ENCODE results near the gene BRF1. TPM values are rescaled to one million over a fixed set of nuclear protein-coding genes. Genes with fewer than 3 reads are reported as not detected.
"Not testable (repeated sequence)": the region's sequence is repeated elsewhere in the genome, so short reads cannot be mapped to it uniquely, and the experiment has no call there.

Gene BRF1
- total RNA-seq, 2 experiments from 2014 or later, result 32.2 to 51.8 TPM

DNA sequence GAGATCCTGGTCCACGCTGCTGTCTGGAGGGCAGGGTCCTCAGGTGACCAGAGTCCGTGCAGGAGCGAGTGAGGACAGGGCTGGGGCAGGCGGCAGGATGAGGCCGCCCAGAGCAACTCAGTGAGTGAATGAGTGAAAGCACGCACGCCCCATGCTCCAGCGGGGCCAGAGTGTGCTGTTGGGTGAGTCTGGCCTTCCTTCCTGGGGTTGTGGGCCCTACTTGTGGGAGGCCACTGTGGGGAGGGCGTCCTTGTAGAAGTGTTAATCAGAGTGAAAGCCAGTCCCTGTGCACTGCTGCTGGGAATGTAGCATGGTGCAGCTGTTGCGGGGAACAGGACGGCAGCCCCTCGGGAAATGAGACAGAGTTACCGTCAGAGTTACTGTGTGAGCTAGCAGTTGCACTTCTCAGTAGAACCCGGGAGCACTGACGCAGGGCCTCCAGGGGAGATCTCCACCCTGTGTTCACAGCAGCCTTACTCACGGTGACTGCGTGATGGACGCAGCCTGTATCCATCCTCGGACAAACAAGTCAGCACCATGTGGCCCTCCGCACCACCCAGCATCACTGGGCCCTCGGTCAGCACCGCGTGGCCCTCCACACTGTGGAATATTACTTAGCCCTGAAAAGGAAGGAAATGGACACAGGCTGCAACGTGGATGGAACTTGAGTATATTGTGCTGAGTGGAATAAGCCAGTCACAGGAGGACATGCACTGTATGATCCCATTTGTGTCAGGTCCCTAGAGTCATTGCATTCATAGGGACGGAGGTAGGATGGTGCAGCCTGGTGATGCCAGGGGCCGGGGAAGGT is 35.9 kb upstream of the BRF1 start:
- DNase-seq, result no peak
- H3K9me3 Mint-ChIP-seq (ENCODE audit: low read depth), result no peaks in the 10 kb centered on the region
- no peaks in the 10 kb centered on the region for H3K27me3 Mint-ChIP-seq
- H3K27ac Mint-ChIP-seq, result no peak overlapping the region
- ATAC-seq, result no peak
- CTCF ChIA-PET, result no interaction called here
- peaks cover 3% of the 10 kb centered on the region for H3K4me1 Mint-ChIP-seq
- H3K36me3 Mint-ChIP-seq, result no peaks in the 10 kb centered on the region
- H3K4me3 Mint-ChIP-seq, result no peak overlapping the region

DNA sequence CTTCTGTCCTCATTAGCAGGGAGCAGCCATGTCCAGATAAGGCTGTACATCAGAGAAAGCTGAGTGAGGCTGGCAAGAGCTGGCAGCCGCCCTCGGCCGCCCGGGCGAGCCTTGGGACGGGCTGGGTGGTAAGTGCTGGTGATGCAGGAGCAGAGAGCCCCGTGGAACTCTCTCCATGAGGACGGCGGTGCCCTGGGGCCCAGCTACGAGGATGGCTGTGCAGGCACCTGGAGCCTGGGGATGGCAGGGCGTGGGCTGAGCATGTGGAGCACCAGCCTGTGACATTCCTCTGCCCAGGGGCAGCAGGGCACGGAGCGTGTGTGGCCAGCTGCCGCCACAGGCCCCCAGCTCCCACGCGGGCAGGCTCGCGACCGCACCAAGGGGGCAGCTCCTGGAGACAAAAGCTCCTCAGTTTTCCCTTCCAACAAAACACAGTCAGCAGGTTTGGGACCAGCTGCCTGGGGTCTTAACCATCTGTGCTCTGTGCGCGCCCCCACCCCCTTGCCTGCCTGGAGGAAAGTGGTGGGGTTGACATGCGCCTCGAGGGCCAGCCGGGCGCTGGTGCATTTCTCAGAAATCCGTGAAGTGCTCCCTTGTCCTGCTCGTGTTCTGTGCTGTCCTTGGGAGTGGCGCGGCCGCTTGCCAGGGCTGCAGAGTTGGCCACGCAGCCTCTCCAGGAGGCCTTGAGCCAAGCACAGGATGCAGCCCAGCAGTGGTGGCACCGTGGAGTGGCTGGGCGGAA is 35.1 kb upstream of the BRF1 start:
- ATAC-seq (no peak), DNase-seq (no peak)
- no peaks in the 10 kb centered on the region for H3K9me3 Mint-ChIP-seq (ENCODE audit: low read depth)
- H3K4me3 Mint-ChIP-seq, result no peak overlapping the region
- H3K27ac Mint-ChIP-seq, result no peak overlapping the region
- CTCF ChIA-PET, result no interaction called here
- no peaks in the 10 kb centered on the region for H3K27me3 Mint-ChIP-seq
- no peaks in the 10 kb centered on the region for H3K36me3 Mint-ChIP-seq
- H3K4me1 Mint-ChIP-seq, result peaks cover 6% of the 10 kb centered on the region

DNA sequence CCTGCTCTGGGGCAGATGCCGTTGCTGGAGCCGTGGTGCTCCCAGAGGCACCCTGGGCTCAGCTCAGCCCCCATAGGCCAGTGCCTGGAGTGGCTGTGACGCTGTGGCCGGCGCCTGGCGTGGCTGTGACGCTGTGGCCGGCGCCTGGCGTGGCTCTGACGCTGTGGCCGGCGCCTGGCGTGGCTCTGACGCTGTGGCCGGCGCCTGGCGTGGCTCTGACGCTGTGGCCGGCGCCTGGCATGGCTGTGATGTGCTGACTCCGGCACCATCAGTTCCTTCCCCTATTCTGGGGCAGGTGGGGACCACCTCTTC is 34.4 kb upstream of the BRF1 start:
- H3K27me3 Mint-ChIP-seq; CTCF ChIA-PET; ATAC-seq; H3K9me3 Mint-ChIP-seq (ENCODE audit: low read depth); DNase-seq; H3K27ac Mint-ChIP-seq; H3K4me3 Mint-ChIP-seq; H3K36me3 Mint-ChIP-seq: not testable (repeated sequence)
- H3K4me1 Mint-ChIP-seq, result peaks cover 11% of the 10 kb centered on the region

DNA sequence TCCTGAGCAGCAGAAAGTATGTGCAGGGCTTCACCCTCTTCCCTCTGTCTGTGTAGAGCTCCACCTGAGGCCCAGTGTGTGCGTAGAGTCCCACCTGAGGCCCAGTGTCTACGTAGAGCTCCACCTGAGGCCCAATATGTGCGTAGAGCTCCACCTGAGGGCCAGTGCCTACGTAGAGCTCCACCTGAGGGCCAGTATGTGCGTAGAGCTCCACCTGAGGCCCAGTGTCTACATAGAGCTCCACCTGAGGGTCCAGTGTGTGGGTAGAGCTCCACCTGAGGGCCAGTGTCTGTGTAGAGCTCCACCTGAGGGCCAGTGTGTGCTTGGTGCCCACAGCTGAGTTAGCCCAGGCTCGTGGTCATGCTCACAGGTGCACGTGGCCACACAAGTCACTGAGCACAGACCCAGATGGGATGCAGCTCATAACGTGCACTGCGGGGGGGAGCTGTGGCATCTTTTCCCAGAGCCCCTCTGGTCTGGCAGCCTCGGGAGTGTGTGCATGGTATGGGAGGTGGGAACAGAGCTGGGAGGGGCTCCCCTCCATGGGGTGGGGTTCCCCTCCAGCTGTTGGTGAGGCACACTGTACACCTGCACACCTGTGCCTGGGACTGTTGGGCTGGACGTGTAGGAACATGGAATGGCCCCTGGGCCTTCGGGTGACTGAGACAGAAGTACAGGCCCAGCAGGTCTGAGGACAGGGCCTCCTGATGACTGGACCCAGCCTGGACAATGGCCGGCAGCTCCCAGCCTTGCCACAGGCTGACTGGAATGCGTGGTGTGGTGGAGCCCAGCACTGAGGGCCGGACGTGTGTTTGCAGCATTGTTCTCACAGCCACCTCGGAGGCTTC is 33.8 kb upstream of the BRF1 start:
- H3K9me3 Mint-ChIP-seq (ENCODE audit: low read depth), result no peaks in the 10 kb centered on the region
- peaks cover 12% of the 10 kb centered on the region for H3K4me1 Mint-ChIP-seq
- no peak overlapping the region for H3K4me3 Mint-ChIP-seq
- DNase-seq (no peak), ATAC-seq (no peak)
- H3K36me3 Mint-ChIP-seq, result no peaks in the 10 kb centered on the region
- H3K27ac Mint-ChIP-seq, result no peak overlapping the region
- CTCF ChIA-PET, result interaction anchor here (1.1 kb wide), 1 partner anchor 17 kb away, joined by 4 read pairs; no protein-coding TSS in a partner anchor
- no peaks in the 10 kb centered on the region for H3K27me3 Mint-ChIP-seq

DNA sequence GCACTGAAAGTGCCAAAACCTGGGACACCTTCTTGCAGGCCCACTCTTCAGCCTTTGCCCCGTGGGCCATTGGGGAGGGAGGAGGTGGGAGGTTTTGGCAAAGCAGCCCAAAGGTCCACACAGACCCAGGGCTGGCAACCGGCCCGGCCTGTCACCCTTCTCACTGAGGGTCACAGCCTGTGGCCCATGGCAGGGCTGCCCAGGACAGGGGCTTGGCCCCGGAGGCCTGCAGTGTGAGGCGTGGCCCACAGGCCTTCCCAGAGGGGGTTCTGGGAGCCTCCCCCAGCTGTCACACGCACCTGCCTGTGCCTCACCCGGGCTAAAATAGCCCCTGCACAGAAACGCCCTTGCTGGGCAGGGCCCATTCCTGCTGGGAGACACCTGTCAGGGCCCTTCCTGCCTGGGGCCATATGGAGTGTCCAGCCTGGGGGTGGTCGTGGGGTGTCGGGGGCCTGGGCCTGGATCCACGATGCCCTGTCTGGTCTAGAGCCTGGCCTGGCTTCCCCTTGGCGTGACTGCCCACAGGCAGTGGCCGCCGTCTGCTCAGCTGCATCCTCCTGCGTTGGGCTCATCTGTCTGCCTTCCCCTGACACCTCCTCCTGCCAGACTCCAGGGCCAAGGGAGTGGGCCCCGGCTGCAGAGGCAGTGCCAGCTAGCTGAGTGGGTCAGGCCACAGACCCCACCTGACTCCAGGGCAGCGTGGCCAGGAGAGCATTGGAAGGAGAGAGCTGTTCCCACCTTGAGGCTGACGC is 33.0 kb upstream of the BRF1 start:
- DNase-seq (no peak), ATAC-seq (no peak)
- H3K4me1 Mint-ChIP-seq, result peaks cover 12% of the 10 kb centered on the region
- CTCF ChIA-PET, result interaction anchor here (1.1 kb wide), 1 partner anchor 18 kb away, joined by 4 read pairs; no protein-coding TSS in a partner anchor
- no peak overlapping the region for H3K27ac Mint-ChIP-seq
- no peak overlapping the region for H3K4me3 Mint-ChIP-seq
- H3K9me3 Mint-ChIP-seq (ENCODE audit: low read depth), result no peaks in the 10 kb centered on the region
- no peaks in the 10 kb centered on the region for H3K36me3 Mint-ChIP-seq
- no peaks in the 10 kb centered on the region for H3K27me3 Mint-ChIP-seq

DNA sequence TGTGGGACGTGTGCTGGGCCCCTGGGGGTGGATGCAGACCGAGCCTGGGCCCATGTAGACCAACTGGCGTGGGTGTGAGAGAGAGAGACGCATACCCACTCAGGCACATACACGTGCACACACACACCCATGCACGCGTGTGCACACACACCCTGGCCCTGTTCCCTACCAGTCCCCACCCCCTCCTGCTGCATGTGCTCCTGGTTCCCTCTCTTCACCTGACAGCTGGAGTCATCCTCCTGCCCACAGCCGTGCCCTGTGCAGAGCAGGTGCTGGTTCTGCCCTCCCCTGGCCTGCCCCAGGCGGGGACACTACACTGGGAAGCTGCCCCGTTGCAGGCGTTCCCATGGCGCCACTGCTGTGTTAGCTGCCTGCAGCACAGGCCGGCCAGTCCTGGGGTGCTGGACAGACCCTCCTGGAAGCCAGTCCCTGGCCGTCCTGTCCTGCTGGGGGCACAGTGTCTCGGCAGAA is 32.3 kb upstream of the BRF1 start:
- H3K27me3 Mint-ChIP-seq, result no peaks in the 10 kb centered on the region
- no peak overlapping the region for H3K4me3 Mint-ChIP-seq
- no peak for DNase-seq
- H3K9me3 Mint-ChIP-seq (ENCODE audit: low read depth), result no peaks in the 10 kb centered on the region
- ATAC-seq, result no peak
- H3K4me1 Mint-ChIP-seq, result peaks cover 12% of the 10 kb centered on the region
- CTCF ChIA-PET, result no interaction called here
- no peak overlapping the region for H3K27ac Mint-ChIP-seq
- no peaks in the 10 kb centered on the region for H3K36me3 Mint-ChIP-seq

DNA sequence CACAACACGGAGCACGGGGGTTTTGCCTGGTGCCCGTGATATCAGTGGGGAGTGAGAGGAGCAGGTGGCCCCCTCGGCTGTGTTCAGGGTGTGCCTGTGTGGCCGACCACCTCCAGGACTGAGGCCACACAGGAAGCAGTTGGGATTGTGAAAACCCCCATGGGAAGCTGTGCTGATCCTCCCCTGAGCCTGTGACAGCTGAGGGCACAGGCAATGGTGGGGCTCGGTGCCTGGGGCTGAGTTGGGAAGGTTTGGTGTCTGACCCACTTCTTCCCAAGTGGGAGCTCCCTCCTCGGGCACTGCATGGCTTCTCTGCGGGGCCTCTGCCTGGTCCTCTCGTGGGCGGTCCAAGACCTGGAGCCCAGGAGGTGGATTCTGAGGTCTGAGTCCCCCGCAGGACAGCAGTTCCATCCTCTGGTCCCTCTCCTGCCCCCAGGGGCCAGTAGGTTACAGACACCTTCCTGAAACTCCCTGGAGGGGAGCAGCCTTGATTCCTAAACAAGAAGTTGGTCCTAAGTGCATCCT is 31.6 kb upstream of the BRF1 start:
- DNase-seq, result no peak
- H3K27me3 Mint-ChIP-seq, result no peaks in the 10 kb centered on the region
- CTCF ChIA-PET, result no interaction called here
- no peaks in the 10 kb centered on the region for H3K9me3 Mint-ChIP-seq (ENCODE audit: low read depth)
- ATAC-seq, result no peak
- no peaks in the 10 kb centered on the region for H3K36me3 Mint-ChIP-seq
- no peak overlapping the region for H3K4me3 Mint-ChIP-seq
- no peak overlapping the region for H3K27ac Mint-ChIP-seq
- H3K4me1 Mint-ChIP-seq, result peaks cover 12% of the 10 kb centered on the region

DNA sequence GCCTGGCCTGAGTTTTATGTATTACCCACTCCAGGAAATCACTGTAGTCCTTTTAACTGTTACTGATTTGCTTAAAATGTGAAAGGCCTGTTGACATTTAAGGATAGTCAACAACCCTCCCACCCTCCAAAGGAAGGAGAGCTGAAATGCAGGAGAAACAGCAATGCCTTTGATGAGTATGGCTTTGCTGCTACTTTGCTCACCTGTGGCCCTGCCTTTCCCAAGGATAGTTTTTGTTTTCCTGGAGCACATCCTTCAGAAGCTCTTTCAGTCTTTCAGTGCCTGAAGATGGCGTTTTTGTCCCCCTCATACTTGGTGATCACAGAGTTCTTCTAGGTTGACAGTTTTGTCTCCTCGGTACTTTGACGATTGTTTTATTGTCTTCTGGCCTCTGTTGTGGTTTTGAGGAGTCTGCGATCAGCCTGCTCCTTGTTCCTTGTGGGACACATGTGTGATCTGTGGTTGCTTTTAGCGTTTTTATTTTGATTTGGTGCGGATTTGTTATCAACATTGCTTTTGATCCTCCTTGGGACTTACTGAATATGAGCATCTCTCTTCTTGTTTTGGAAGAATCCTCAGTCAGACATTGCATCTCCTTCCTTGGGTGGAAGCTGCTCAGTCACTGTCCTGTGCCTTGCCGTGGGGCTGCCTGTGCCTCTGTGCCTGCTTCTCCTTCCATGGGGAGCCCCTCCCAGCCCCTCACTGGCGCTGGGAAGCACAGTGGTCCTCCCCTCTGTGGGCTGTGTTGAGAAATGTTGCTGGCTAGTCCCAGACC is 31.0 kb upstream of the BRF1 start:
- H3K4me3 Mint-ChIP-seq, result no peak overlapping the region
- ATAC-seq (no peak), DNase-seq (no peak)
- no peaks in the 10 kb centered on the region for H3K27me3 Mint-ChIP-seq
- H3K27ac Mint-ChIP-seq, result no peak overlapping the region
- no peaks in the 10 kb centered on the region for H3K9me3 Mint-ChIP-seq (ENCODE audit: low read depth)
- CTCF ChIA-PET, result no interaction called here
- peaks cover 12% of the 10 kb centered on the region for H3K4me1 Mint-ChIP-seq
- H3K36me3 Mint-ChIP-seq, result no peaks in the 10 kb centered on the region

DNA sequence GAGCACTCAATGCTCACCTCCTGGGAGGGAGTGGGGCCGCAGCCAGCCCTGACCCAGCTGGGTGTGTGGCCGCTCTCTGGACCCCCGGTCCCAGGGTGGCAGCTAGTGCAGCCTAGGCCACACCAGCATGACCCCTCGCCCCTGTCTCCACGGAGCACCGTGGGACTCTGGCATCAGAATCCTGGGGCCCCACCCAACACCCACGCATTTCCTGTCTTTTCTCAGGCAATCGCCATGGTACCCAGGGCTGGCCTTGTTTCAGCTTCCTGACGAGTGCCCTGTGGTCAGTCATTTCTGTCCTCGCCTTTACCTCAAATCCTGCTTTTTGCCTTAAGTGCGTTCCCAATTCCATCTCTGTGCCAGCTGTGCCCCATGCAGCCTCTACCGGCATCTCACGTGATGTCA is 29.7 kb upstream of the BRF1 start:
- H3K36me3 Mint-ChIP-seq, result no peaks in the 10 kb centered on the region
- H3K4me1 Mint-ChIP-seq, result peaks cover 12% of the 10 kb centered on the region

DNA sequence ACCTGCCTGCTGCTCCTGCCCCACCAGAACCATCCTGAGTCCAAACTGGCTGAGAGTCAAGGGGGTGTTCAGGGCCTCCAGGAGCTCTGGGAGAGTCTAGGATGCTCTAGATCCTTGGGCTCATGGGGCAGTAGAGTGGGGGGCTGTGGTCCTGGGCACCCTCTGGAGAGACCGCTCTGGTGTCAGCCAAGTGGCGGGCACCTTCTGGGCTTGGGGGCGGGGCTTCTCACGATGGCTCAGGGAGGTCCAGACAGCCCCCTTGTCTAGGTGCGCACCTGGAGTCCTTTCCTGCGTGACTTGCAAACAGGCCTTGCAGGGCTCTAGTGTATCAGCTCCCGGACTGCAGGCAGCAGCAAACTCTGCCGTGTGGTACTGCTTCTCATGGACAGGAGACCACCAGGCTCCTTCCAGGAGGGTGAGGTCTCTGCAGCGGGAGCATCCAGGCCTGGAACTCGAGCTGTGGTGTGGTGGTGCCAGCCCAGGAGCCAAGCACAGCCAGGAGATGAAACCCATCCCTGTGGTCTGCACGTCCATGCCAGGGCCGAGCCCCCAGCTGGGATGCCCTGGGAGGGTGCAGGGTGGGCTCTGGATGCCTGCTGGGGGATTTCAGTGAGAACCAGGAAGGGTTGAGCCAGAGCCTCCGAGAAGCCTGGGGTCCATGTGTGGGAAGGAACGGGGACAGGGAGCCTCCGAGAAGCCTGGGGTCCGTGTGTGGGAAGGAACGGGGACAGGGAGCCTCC is 28.8 kb upstream of the BRF1 start:
- DNase-seq, result no peak
- CTCF ChIA-PET, result no interaction called here
- Mint-ChIP-seq H3K4me1 (peaks cover 12% of the 10 kb centered on the region), H3K4me3 (no peak overlapping the region), H3K27ac (no peak overlapping the region), H3K9me3 (ENCODE audit: low read depth) (no peaks in the 10 kb centered on the region), H3K36me3 (no peaks in the 10 kb centered on the region), H3K27me3 (no peaks in the 10 kb centered on the region)
- no peak for ATAC-seq

More for the DNA sequence above, 29.7 kb upstream of the BRF1 start:
- ATAC-seq, result no peak
- Mint-ChIP-seq H3K9me3 (ENCODE audit: low read depth) (no peaks in the 10 kb centered on the region), H3K4me3 (no peak overlapping the region), H3K27me3 (no peaks in the 10 kb centered on the region), H3K27ac (no peak overlapping the region)
- CTCF ChIA-PET, result no interaction called here
- no peak for DNase-seq

DNA sequence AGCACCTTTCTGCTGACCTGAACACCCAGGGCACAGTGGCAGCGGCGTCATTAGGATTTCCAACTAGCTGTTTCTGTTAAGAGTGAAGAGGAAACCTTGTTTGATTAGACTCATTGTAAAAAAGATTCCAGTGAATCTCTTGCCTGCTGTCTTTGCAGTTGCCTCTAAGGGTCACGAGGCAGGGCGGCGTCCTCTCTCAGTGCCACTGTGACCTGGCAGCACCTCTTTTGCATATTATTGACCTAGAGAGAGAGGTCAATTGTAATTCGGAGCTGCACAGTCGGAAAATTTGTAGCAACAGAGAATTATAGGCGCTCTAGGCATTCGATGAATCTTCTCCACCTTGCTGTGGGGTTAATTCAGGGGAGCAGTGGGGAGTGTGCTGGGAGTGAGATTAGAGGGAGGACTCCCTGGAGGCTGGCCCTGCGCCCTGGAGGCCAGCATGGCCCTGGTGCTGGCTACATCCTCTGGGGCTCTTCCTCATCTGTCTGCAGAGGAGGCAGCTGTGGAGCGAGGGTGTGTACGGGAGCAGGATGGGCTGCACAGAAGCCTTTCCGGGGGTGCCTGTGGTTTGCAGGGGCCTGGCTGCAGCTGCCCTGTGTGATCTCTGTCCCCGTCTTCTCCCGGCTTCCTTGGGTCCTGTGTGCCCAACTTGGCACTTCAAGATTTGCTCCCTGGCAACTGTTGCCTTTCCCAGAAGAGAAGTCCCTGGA is 28.0 kb upstream of the BRF1 start:
- H3K27me3 Mint-ChIP-seq, result no peaks in the 10 kb centered on the region
- H3K4me3 Mint-ChIP-seq, result no peak overlapping the region
- no peak overlapping the region for H3K27ac Mint-ChIP-seq
- H3K4me1 Mint-ChIP-seq, result peaks cover 12% of the 10 kb centered on the region
- CTCF ChIA-PET, result no interaction called here
- H3K36me3 Mint-ChIP-seq, result no peaks in the 10 kb centered on the region
- DNase-seq (no peak), ATAC-seq (no peak)
- H3K9me3 Mint-ChIP-seq (ENCODE audit: low read depth), result no peaks in the 10 kb centered on the region

All from activated CD8-positive, alpha-beta memory T cell treated with anti-CD3 and anti-CD28 coated beads, Interleukin-2, amount 10 ng/mL, durations not matched to agents 7 days and 5 days (primary cell).